Measurements from ENCODE around the gene KDM5B.
"Not testable (repeated sequence)": the region's sequence is repeated elsewhere in the genome, so short reads cannot be mapped to it uniquely, and the experiment has no call there.

KDM5B gene

DNA sequence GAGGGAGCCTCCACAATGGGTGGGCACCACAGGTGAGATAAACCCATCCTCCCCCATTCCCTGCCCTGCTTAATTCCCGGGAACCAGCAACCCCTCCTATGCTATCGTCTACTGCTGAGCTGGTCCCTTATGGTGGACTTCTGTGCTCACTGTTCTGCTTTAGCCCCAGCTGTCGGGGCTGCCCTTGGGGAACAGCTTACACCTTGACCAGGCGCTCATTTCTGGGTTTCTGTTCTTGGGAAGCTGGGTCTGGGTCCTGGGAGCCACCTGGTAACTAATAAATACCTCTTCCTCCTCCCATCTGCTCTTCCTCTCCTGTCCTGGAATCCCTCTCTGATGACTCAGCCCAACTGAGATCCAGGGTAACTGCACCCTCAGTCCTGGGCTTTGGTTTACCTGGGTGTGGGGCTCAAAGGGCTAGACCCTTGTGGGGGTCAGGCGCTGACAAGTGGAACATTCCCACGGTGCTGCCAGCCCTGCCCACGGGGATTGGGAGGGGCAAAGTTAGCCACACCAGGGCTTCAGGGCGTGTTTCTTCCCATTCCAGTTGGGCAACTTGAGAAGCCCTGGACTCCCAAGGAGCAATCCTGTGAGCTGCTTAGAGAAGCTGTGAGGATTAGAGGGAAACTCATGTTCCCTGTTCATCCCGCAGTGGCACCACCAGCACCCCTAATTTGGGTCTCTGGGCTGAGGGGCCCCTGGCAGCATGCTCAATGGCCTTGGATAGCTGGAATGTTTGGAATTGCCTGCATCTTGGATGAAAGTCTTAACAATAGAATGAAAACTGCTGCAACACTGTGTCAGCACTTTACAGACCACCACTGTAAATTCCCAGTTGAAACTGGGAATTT lies 4.2 kb upstream of the KDM5B start:
- no peak for DNase-seq (ENCODE audit: low read depth in 2 of 2)

DNA sequence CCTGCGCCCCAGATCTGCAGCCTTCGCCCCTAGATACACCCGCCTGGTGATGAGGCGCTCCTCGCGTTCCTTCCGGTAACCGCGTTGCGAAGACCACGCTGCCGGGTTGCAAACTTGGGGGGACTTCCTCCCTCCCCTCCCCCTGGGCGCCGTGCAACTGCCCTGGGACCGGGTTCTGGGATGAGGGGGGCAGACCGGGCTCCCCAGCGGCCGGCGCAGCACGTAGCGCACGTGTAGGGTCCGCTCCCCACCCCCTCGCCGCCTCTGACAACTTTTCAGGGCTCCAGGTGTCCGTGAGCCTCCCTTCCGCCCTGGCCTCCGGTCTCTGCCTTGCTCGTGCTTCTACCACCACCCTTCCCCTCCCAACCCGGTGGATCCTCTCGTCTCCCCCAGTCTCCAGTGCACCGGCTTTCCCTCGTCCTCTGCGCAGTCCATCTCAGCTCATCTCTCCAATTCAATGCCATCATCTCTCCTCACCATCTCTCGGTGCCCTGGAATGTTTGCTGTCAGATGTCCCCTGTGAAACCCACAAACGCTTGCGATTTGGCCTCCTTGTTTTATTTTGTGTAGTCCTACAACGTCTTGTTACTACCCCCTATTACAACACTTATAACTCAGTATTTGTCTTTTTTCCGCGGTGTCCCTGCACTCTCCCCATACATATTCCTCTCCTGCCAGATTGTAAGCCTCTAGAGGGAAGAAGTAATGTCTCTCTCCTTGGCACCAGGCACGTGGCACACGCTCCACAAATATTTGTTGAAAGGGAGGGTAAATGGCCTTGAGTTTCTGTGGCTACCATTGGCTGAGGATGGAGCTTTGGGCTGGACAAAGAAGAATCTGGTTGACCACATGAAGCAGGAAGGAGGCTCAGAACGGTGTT lies 3.3 kb upstream of the KDM5B start:
- no peak for DNase-seq (ENCODE audit: low read depth in 2 of 2)

DNA sequence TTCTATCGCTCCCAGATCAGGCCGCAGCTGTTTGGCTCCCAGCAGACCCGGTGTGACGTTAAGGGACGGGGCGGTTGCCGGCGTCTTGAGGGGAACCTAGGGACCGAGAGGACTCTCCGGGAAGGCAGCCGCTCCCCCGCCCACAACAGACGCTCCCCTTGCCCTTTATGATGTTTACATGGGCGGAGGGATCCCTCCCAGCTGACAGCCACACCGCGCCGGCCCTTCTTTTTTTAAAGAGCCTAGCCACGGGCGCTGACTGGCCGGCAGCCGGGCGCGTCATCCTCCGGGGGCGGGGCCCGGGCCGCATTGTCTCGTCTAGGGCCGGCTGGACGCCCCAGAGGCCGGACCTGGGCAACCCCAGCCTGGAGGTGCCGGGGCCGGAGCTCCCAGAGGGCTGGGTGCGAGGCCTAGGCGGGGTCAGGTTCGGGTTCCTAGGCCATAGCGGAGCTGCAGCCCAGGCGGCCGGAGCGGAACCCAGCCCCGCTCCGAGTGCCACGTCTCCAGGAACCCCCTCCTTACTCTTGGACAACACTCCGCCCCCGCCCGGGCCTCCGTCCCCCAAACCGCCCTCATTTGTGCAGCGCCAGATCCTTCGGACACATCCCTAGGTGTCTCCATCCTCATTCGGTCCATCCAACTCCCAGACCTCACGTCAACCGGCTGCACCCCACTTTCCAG lies 2.5 kb upstream of the KDM5B start, which contains the start of gene PCAT6:
TSS of gene PCAT6 (plus strand) at position 340 of the 681 bp plus-strand sequence.
- peak; percentile 76 to 78 for DNase-seq (ENCODE audit: low read depth in 2 of 2)

DNA sequence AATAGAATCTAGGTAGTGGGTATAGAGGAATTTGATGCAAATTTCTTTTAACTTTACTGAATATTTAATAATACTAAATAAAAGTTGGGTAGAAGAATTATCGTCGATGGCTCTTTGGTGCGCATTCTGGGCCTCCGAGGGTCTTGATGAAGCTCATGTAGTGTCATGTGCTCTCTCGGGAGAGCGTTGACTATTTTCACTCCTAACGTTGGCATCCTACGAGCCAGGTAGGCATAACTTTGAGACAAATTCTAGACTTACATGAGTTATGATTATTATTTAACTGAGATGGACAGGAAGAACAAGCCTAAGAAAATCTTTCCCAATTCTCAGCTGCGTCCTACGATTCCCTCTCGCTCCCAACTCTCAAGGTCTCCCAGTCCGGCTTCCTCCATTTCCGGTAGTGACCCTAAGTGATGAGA lies 2.0 kb upstream of the KDM5B start:
- no peak for DNase-seq (ENCODE audit: low read depth in 2 of 2)

DNA sequence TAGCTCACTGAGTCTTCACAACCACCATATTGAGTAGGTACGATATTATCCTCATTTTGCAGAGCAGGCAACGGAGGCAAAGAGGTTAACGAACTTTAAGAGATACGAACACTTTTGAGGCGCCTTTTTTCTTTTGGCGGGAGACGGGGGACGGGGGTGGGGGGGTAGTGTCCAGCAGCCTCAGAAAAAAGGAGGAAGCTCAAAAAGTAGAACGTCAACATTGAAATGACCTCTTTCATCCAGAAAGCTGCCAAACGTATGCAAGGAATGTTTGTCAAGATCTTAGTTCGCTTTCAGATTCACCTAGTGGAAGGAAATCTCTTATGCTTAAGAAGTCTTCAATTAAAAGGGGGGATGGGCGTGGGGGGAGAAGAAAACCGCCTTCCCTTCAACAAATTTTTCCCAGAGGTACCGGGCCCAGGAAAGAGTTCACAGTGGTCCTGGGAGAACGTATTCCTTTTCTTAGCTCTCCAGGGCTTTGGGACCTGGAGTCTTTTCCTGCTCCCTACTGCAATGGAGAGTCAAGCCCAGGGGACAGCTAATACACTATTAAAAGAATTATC lies 1.5 kb upstream of the KDM5B start:
- DNase-seq (ENCODE audit: low read depth in 2 of 2) = no peak

DNA sequence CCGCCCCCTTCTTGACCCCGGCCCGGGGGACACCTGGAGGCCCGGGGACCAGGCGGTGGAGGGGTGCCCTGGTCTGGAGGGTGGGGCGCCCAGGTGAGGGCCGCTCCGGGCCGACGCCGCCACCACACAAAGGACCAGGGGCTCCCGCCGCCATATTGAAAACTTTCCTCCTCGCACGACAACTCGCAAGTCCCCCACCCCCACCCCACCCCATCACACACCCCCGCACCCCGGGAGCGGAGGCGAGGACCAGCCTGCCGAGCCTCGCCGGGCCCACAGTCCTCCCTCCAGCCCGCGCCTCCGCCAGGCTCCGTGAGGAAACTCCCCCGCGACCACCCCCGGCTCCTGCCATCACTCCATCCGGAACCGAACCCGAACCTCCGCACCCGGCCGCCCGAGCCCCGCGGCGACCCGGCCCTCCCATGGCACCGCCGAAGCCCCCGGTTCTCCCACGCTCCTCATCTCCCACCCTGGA lies 733 bp downstream of the KDM5B start:
- peak; percentile 42 to 44 for DNase-seq (ENCODE audit: low read depth in 2 of 2)

DNA sequence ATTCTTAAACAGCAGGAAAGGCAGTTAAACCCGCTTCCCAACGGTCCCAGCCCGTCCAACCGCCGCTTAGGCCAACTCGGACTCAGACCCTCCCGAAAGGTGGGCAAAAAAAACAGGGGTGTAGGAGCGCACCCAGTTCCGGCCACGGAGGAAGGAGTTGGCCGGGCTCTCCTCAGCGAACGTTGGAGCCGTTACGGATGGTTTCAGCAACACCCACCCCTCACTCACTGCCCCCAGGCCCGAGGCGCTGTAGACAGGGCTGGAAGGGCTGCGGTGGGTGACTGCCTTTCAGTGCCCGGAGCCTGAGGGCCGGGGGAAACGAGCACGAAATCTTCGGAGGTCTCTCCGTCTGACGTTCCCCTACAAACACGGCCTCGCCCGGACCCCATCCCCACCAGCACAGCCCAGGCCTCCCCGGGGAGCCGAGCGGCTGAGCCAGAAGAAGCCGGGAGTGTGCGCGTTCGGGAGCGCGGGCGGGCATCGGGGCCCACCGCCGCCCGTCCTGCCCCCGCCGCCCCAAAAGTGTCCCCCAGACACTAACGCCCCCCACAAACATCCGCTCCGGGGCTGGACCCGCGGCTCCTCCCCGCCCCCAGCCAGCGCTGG lies 1.3 kb downstream of the KDM5B start:
- no peak for DNase-seq (ENCODE audit: low read depth in 2 of 2)

DNA sequence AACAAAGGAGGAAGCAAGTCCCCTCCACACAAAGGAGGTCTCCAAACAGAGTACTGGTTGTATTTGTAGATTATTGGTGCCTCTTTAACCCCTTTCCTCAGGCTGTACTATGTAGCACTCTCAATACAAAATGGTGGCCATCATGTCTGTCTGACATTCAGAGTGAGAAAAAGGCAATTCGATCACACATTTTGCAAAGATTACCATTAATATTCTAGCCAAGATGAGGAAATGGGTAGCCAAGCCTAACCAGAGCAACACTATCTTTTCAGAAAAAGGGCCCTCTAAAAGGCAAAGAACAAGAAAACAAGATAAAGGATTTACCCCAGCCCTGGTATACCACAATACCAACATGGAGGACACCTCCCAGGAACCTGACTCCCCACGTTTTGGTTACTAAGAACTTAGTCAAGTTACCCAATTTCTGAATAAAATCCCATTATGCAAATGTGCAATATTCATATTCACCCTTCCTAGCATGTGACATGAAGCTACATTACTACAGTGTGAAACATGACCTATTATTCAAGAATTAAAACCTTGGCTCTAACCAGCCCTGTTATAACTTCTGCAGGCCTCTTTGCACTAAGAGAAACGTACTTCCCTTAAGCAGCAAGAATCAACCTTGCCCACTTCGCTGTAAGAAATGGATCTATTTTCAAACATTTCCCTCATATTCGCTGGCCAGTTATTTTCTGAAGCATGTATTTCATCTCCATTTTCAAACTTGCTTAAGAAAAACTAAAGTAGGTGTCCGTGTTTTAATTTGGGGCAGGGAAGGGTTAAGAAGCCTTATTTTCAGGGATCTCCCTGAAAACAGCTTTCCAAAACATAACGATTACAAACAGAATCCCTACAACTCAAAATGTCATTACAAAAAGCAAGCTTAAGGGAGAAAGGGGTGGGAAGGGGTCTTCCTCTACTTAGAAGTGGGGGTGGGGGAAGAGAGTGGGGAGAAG lies 2.1 kb downstream of the KDM5B start:
- no peak for DNase-seq (ENCODE audit: low read depth in 2 of 2)

DNA sequence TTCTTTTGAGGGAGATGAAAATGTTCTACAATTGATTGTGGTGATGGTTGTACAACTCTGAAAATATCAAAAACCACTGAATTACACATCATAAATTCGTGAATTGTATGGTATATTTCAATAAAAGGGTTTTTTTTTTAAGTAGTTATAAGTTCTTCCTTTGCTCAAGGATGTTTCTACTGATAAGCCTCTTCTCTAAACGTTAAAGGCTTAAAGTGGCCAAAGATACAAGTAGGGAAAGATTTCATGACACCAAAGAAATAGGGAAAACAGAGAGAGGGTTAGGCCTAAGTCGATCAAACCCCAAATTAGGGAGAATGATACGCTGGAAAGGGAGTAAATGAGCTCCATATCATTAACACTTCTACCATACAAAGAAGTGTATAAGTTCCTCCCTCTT lies 4.1 kb downstream of the KDM5B start:
- no peak for DNase-seq (ENCODE audit: low read depth in 2 of 2)

DNA sequence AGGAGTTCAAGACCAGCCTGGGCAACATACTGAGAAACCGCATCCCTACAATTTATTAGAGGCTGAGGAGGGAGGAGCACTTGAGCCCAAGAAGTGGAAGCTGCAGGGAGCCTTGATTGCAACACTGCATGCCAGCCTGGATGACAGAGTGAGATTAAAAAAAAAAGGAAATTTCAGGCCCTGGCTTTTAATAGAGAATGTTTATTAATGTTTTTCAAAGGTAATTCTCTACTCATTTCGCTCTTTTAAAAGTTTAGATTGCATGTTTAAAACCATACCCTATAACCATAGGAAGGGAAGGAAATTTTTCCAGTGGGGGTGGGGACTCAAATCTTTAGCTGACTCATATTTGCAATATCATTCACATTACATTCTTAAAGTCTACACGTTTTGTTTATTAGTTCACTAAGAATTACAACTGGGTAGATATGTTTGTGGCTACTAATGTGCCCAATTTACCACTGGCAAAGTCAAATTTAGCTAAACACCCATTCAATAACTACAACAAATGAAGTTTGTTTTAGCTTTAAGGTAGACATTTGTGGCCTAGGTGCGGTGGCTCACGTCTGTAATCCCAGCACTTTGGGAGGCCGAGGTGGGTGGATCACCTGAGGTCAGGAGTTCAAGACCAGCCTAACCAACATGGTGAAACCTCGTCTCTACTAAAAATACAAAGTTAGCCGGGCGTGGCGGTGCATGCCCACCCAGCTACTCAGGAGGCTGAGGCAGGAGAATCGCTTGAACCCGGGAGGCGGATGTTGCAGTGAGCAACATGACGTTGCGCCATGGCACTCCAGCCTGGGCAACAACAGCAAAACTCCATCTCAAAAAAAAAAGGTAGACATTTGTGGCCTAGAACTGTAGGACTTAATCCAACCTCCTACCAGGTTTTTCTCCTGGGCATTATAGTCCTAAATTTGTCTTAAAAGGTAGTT lies 5.0 kb downstream of the KDM5B start:
- no peak for DNase-seq (ENCODE audit: low read depth in 2 of 2)

DNA sequence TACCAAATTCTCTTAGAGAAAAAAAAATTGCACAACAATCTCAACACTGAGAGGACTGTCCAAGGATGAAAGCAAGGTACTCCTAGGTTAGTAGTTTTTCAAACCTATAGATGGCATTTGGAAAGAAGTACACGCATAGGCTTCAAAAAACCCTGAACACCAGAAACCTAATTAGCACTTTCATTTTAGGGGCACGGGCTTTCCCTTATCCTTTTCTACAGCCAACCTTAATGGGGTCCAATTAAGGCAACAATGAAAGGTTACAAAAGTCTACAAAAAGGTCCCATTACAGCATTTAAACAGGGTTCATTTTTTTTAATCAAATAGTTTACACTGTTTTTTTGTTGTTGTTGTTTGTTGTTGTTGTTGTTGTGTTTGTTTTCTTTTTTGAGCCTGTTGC lies 6.2 kb downstream of the KDM5B start:
- DNase-seq (ENCODE audit: low read depth in 2 of 2) = no peak

DNA sequence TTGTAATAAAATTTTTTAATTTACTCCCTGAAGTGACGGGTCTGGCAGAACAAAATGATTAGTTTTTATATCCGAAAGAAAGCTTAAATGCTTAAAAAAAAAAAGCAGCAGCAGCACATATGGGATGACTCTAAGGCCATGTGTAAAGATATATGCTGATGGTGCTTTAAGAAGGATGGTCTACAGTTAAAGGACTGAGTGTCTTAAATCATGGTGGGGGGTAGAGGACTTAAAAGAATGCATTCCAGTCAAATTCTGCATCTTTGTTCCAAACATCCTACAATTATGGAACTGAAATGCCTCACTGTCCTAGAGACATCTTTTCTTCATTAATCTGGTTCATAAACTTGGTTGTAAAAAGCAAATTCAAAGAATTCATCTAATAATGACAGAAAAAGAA lies 7.0 kb downstream of the KDM5B start:
- DNase-seq (ENCODE audit: low read depth in 2 of 2) = no peak

DNA sequence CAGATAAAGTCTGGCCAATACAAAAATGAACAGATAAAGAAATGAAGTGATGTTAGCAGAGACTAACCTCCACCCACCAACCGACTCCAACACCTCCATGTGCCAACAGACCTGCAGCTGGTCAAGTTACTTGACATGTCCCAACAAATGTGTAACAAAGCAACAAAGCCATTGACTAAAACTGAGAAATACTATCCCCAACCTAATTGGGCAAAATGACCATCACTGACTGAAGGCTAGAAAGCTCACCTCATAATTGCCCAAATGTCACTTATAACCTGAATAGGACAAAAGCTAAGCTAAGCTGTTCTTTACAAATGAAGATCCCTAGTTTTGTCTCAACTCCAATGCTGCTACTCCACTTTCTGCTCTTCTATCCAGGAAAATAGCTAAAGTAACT lies 7.5 kb downstream of the KDM5B start:
- DNase-seq (ENCODE audit: low read depth in 2 of 2) = no peak

DNA sequence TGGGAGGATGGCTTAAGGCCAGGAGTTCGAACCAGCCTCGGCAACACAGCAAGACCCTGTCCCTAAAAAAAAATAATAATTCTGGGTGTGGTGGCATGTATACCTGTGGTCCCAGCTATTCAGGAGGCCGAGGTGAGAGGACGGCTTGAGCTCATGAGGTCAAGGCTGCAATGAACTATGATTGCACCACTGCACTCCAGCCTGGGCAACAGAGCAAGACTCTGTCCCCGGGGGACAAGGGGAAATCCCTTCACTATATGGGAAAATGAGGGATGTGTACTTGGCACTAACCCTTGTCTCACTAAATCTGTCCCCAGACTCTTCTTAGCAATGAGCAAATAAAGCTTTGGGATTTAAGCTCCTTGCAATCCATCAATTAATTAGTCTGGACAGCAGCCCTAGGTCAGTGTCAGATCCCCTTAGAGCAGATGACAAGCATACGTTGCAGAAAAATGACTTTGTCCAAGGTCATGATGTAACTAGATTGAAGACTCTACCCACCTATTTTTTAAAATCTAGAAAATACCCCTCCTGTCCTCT lies 9.4 kb downstream of the KDM5B start:
- no peak for DNase-seq (ENCODE audit: low read depth in 2 of 2)

DNA sequence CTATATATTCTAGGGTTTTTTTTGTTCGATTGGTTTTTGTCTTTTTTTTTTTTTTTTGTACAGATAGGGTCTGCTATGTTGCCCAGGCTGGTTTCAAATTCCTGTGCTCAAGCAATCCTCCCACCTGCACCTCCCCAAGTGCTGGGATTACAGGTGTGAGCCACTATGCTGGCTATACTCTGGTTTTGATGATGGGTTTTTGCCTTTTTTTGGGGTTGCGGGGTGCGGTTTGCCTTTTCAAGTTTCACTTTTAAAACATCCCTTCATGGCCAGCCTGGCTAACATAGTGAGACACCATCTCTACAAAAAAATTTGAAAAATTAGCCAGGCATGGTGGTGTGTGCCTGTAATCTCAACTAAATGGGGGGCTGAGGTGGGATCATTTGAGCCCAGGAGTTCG lies 10.0 kb downstream of the KDM5B start:
- no peak for DNase-seq (ENCODE audit: low read depth in 2 of 2)

DNA sequence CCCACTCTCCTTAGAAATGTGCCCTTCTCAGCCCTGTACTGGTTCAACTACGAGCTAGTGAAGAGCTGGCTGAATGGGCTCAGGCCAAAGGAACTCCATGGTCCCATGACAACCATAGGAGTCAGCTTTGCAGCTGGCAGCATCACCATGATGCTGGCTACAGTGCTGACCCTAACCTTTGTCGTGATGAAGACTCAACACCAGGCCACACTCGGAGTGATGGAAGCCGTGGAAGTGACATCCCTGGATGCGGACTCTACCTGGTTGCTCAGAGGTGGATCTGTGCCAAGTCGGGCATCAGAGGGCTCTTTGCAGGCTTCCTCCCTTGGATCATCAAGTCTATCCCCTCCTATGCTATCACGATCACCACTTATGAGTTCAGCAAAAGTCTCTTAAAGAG lies 11.6 kb downstream of the KDM5B start:
- DNase-seq (ENCODE audit: low read depth in 2 of 2) = no peak

DNA sequence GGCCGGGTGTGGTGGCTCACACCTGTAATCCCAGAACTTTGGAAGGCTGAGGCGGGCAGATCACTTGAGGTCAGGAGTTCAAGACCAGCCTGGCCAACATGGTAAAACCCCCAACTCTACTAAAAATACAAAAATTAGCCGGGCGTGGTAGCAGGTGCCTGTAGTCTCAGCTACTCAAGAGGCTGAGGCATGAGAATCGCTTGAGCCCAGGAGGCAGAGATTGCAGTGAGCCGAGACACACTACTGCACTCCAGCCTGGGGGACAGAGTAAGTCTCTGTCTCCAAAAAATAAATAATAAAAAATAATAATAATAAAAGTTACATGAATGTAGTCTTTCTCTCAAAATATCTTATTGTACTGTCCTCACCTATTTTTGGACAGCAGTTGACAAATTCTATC lies 13.3 kb downstream of the KDM5B start:
- not testable (repeated sequence) for DNase-seq (ENCODE audit: low read depth in 2 of 2)

DNA sequence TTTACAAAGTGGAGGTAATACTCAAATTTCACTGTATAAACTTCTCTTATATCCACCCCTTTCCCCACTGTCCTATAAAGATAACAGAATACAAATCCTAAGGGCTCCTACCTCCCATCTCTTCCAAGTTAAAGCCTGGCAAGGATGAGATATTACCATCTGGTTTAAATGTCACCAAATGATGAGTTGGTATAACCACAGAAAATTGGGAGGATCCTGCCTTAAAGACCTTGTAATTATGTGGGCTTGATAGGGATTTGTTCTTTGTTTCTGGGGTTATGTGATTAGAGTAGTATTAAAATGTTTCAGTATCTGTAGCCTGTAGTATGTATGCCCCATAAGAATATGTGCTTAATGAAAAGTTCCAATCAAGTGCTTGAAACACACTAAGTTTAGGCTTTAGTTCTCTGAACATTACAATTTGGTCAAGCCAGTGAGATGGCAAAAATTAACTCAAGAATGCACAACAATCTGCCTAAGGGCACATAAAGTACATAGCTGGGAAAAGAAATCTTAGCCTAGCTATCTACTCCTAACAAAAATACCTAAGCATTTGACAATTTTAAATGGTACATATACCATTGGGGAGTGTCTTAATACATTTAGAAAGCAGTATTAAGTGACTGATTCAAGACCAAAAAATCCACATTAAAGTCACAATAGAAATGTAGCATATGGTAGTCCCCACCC lies 14.0 kb downstream of the KDM5B start:
- no peak for DNase-seq (ENCODE audit: low read depth in 2 of 2)

Data from stimulated activated CD8-positive, alpha-beta memory T cell treated with anti-CD3 and anti-CD28 coated beads, Interleukin-15, amount 100 ng/mL, for 4 hours (primary cell).